Measurements from ENCODE around the gene IL37.

The IL37 gene

DNA sequence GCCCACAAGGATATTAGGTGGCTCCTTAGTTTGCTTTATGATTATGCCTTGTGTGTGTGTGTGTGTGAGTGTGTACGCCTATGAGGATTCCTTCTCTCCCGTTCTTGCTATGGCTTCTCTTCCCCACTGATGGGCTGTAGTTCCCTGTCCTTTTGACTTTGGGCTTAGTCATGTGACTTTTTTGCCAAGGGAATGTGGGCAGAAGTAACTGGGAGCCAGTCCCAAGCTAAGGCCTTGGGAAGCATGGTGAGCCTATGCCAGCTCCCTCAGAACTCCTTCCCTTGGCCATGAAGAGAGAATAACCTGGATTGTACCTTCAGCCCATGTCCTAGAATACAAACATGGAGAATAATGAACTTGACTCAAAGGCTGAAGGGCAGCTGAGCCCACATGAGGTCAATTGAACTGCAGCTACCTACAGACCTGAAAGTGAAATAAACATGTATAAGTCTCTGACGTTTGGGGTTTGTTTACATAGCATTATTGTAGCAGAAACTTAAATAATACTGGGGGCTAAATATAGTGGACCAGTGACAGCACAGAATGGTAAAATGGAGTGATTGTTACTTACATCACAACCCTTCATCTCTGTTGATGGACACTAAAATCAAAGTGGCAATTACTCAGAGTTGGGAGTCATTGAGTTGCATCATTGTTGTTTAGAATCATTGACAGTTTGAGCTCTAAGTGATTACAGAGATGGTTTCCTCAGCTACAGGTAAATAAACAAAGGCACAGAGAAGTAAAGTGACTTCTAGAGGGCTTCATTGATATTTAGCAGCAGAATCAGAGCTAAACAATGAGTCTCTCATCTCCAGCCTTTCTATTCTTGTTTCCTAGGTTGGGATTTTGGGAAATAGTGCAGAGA, 51.6 kb downstream of the IL37 start:
- DNase-seq, result no peak

DNA sequence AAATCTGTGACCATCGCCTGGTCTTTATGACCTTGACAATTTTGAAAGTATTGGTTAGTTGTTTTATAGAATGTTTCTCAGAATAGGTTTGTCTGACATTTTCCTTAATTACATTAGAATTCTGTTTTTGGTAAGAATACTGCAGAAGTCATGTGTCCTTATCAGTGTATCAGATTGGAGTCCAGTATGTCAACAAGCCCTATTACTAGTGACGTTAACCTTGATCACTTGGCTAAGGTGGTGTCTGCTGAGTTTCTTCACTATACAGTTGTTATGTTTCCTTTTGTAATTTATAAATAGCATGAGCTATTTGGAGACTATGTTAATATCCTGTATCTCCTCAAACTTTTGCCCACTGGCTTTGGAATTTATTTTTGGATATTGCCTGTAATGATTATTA, 56.1 kb downstream of the IL37 start:
- DNase-seq, result no peak
